DND-41 (cell line): ENCODE results near the gene PTPRO.

ENCODE experiments used
- EZH2 ChIP-seq: IDR thresholded peaks from 3 replicates; pipeline ENCODE4 v1.6.1; 2012; ENCODE audit warnings: borderline replicate concordance, low read depth, mild to moderate bottlenecking, moderate library complexity, low read length, inconsistent platforms; ENCODE audit not compliant: severe bottlenecking
- TF ChIP-seq, protein P1 (sequence below): IDR thresholded peaks from 2 replicates; pipeline ENCODE4 v1.5.1; 2012; ENCODE audit warnings: borderline replicate concordance, low read length, moderate library complexity, mild to moderate bottlenecking; ENCODE audit not compliant: poor library complexity, severe bottlenecking; ENCODE audit errors: extremely low read depth

GRCh38 chr12:15278816-15279658, 43.3 kb upstream of the PTPRO start:
- TF ChIP-seq, protein P1, sequence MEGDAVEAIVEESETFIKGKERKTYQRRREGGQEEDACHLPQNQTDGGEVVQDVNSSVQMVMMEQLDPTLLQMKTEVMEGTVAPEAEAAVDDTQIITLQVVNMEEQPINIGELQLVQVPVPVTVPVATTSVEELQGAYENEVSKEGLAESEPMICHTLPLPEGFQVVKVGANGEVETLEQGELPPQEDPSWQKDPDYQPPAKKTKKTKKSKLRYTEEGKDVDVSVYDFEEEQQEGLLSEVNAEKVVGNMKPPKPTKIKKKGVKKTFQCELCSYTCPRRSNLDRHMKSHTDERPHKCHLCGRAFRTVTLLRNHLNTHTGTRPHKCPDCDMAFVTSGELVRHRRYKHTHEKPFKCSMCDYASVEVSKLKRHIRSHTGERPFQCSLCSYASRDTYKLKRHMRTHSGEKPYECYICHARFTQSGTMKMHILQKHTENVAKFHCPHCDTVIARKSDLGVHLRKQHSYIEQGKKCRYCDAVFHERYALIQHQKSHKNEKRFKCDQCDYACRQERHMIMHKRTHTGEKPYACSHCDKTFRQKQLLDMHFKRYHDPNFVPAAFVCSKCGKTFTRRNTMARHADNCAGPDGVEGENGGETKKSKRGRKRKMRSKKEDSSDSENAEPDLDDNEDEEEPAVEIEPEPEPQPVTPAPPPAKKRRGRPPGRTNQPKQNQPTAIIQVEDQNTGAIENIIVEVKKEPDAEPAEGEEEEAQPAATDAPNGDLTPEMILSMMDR, result no peak
- TF ChIP-seq EZH2, result no peak
